B cell (primary cell): ENCODE data around the gene RECQL. TPM values are rescaled to one million over a fixed set of nuclear protein-coding genes. Genes with fewer than 3 reads are reported as not detected.

ENCODE experiments used
- ATAC-seq: fragments of 200-7000 bp; cut with Tn5 transposase; one replicate; pipeline ENCODE4 v1.10.0; 2021; ENCODE audit warnings: low read depth, mild to moderate bottlenecking, moderate number of reproducible peaks, moderate library complexity
- CTCF ChIA-PET: fragments of 350-600 bp; sonication (Branson Sonifier 250); formaldehyde crosslinking; loops from one replicate; lab custom pipeline; 2021; ENCODE audit warnings: antibody characterized with exemption, inconsistent platforms; lab: Charles Lee
- POLR2A ChIA-PET: fragments of 350-600 bp; sonication (Branson Sonifier 250); formaldehyde crosslinking; loops from one replicate; lab custom pipeline; 2021; ENCODE audit warnings: antibody characterized with exemption; lab: Charles Lee
- DNase-seq: peaks from one replicate; pipeline ENCODE4 v3.0.0; 2013
- H2AFZ ChIP-seq: 2 replicates; pipeline ENCODE4 v1.6.1; 2012; ENCODE audit warnings: mild to moderate bottlenecking, low read depth, low read length; ENCODE audit not compliant: insufficient read depth, poor library complexity, severe bottlenecking
- H3K27ac ChIP-seq, 2 donors: 1 replicate in 1 of 2; 2 replicates in 1 of 2; pipeline ENCODE4 v1.5.1; 2012 to 2013; ENCODE audit warnings: low read length in 2 of 2, mild to moderate bottlenecking in 2 of 2, moderate library complexity in 1 of 2
- H3K27me3 ChIP-seq, 4 experiments: fragments of 200-600 bp in 1 of 4; sonication (generic) in 1 of 4; replicated peaks in 1 of 4; 1 replicate in 2 of 4; 2 replicates in 2 of 4; pipeline versions ENCODE4 v1.6.1 to v1.7.0; 2013 to 2016; ENCODE audit warnings: low read length in 3 of 4, mild to moderate bottlenecking in 2 of 4, mixed read lengths in 1 of 4, moderate library complexity in 1 of 4; ENCODE audit not compliant: insufficient read depth in 4 of 4, control insufficient read depth in 3 of 4; ENCODE audit errors: control extremely low read depth in 1 of 4
- H3K36me3 ChIP-seq, 2 experiments: replicated peaks in 1 of 2; 1 replicate in 1 of 2; 2 replicates in 1 of 2; pipeline versions ENCODE4 v1.6.1 to v1.7.1; 2013; ENCODE audit warnings: low read length in 1 of 2; ENCODE audit not compliant: insufficient read depth in 2 of 2, control insufficient read depth in 1 of 2; ENCODE audit errors: control extremely low read depth in 1 of 2, extremely low read depth in 1 of 2
- H3K4me1 ChIP-seq, 2 donors: fragments of 200-600 bp in 1 of 2; sonication (generic) in 1 of 2; 1 replicate in 1 of 2; 2 replicates in 1 of 2; pipeline versions ENCODE4 v1.5.1 to v1.6.1; 2013 to 2017; ENCODE audit warnings: low read length in 2 of 2; ENCODE audit not compliant: control insufficient read depth in 2 of 2, insufficient read depth in 2 of 2
- H3K4me2 ChIP-seq: replicated peaks from 2 replicates; pipeline ENCODE3; 2012; ENCODE audit warnings: mild to moderate bottlenecking, low read depth, low read length; ENCODE audit not compliant: poor library complexity, severe bottlenecking
- H3K4me3 ChIP-seq, 5 experiments: fragments of 200-600 bp in 1 of 5; sonication (generic) in 1 of 5; 1 replicate in 3 of 5; 2 replicates in 2 of 5; pipeline versions ENCODE4 v1.5.1 to v1.7.0; 2011 to 2016; ENCODE audit warnings: low read length in 4 of 5, mild to moderate bottlenecking in 4 of 5, low read depth in 2 of 5, control low read depth in 1 of 5, moderate library complexity in 1 of 5; ENCODE audit not compliant: insufficient read depth in 1 of 5; ENCODE audit errors: control extremely low read depth in 1 of 5, extremely low read depth in 1 of 5
- H3K79me2 ChIP-seq: fragments of 200-600 bp; sonication (generic); one replicate; pipeline ENCODE4 v1.6.0; 2016; ENCODE audit warnings: low read length; ENCODE audit not compliant: control insufficient read depth, insufficient read depth
- H3K9ac ChIP-seq: fragments of 200-600 bp; sonication (generic); 2 replicates; pipeline ENCODE4 v1.6.1; 2017; ENCODE audit warnings: mild to moderate bottlenecking, low read length, moderate library complexity
- H3K9me3 ChIP-seq, 3 donors: one replicate each; pipeline versions ENCODE4 v1.6.1 to v1.7.1; 2013; ENCODE audit warnings: low read length in 2 of 3; ENCODE audit not compliant: control insufficient read depth in 2 of 3, insufficient read depth in 1 of 3; ENCODE audit errors: control extremely low read depth in 1 of 3
- H4K20me1 ChIP-seq: 2 replicates; pipeline ENCODE4 v1.6.0; 2012; ENCODE audit warnings: mild to moderate bottlenecking, low read length; ENCODE audit not compliant: insufficient read depth, control insufficient read depth, poor library complexity, severe bottlenecking
- H3K27ac Mint-ChIP-seq: one replicate; pipeline ENCODE4 v1.8.0; 2021; ENCODE audit warnings: mixed read lengths
- H3K27me3 Mint-ChIP-seq: one replicate; pipeline ENCODE4 v1.8.0; 2021; ENCODE audit warnings: mixed read lengths
- H3K4me1 Mint-ChIP-seq: one replicate; pipeline ENCODE4 v1.8.0; 2021; ENCODE audit warnings: mixed read lengths
- H3K4me3 Mint-ChIP-seq: one replicate; pipeline ENCODE4 v1.8.0; 2021; ENCODE audit warnings: mixed read lengths
- H3K9me3 Mint-ChIP-seq: one replicate; pipeline ENCODE4 v1.8.0; 2022; ENCODE audit warnings: mixed read lengths; ENCODE audit not compliant: insufficient read depth
- CTCF ChIP-seq: fragments of 200-600 bp; IDR thresholded peaks from one replicate; pipeline ENCODE4 v1.8.0; 2022; ENCODE audit warnings: antibody characterized with exemption, mild to moderate bottlenecking
- EZH2 ChIP-seq: IDR thresholded peaks from 2 replicates; pipeline ENCODE4 v1.6.1; 2012; ENCODE audit warnings: borderline replicate concordance, low read depth, mild to moderate bottlenecking, moderate library complexity, low read length; ENCODE audit not compliant: insufficient read depth, poor library complexity, severe bottlenecking
- WGBS: methylation state at CpG from one replicate; pipeline ENCODE4 v1.1.5; 2013; ENCODE audit warnings: missing lambda C conversion rate; ENCODE audit not compliant: insufficient coverage; 5-methylcytosine and 5-hydroxymethylcytosine counted together
- intact Hi-C: fragments of 100-400 bp; cut with micrococcal nuclease; formaldehyde crosslinking; loops from one replicate; pipeline ENCODE4 v1.10.0; 2022
- polyA plus RNA-seq: library from polyadenylated mRNA; depleted of rRNA; stranded (reverse); fragments of >200 nt; gene quantifications from 2 replicates; pipeline ENCODE4 v1.2.3, GENCODE V29; 2012
- total RNA-seq, 2 donors: library from RNA; stranded (reverse); fragments of 120-200 nt in 1 of 2; gene quantifications; 1 replicate in 1 of 2; 2 replicates in 1 of 2; pipeline versions ENCODE4 v1.2.3 to v1.2.4, GENCODE V29; 2013 to 2022

The RECQL gene
- total and polyA plus RNA-seq, 2 donors (not counting 1 experiment from before 2014, with no cell fraction given) = 13.9 to 54.8 TPM

- Histone ChIP-seq H3K36me3 (no peaks in the 10 kb centered on the region), H3K9ac (no peak overlapping the region), H3K27ac (no peak overlapping the region), H3K9me3 (no peaks in the 10 kb centered on the region), H2AFZ (no peak overlapping the region), H4K20me1 (no peaks in the 10 kb centered on the region), H3K79me2 (no peaks in the 10 kb centered on the region), H3K27me3 (peaks cover 0 to 4% (median 0%) of the 10 kb centered on the region in 4 experiments), H3K4me1 (no peaks in the 10 kb centered on the region), H3K4me3 (no peak overlapping the region), H3K4me2 (no peak overlapping the region)
- POLR2A ChIA-PET = no interaction called here
- TF ChIP-seq CTCF (no peak), EZH2 (no peak)
- no peaks in the 10 kb centered on the region for H3K4me1 Mint-ChIP-seq
- intact Hi-C loops = no loop called here
- no peaks in the 10 kb centered on the region for H3K9me3 Mint-ChIP-seq
- H3K4me3 Mint-ChIP-seq = no peak overlapping the region
- no peak for ATAC-seq
- no peak overlapping the region for H3K27ac Mint-ChIP-seq
- H3K27me3 Mint-ChIP-seq = peaks cover 18% of the 10 kb centered on the region
- no peak for DNase-seq
- CTCF ChIA-PET = no interaction called here
Observed at GRCh38 chr12:21539797-21540196, 38.4 kb upstream of the RECQL start.

- H3K27me3 Mint-ChIP-seq = peaks cover 9% of the 10 kb centered on the region
- H3K4me2 ChIP-seq = no peak overlapping the region
Observed at GRCh38 chr12:21538061-21538653, 36.7 kb upstream of the RECQL start.

More at GRCh38 chr12:21538061-21538653, 36.7 kb upstream of the RECQL start:
- no peaks in the 10 kb centered on the region for H3K4me1 ChIP-seq
- CTCF ChIA-PET = no interaction called here
- H3K36me3 ChIP-seq = no peaks in the 10 kb centered on the region
- no peak for ATAC-seq
- no peak for DNase-seq
- H3K79me2 ChIP-seq = no peaks in the 10 kb centered on the region
- POLR2A ChIA-PET = interaction anchor here (0.5 kb wide), 1 partner anchor 47 kb away, joined by 5 read pairs; no protein-coding TSS in a partner anchor
- H4K20me1 ChIP-seq = no peaks in the 10 kb centered on the region
- no peak overlapping the region for H2AFZ ChIP-seq
- no peak overlapping the region for H3K9ac ChIP-seq
- no peak for TF ChIP-seq CTCF
- no peak for TF ChIP-seq EZH2
- no peak overlapping the region for H3K27ac ChIP-seq
- Mint-ChIP-seq H3K27ac (no peak overlapping the region), H3K9me3 (no peaks in the 10 kb centered on the region), H3K4me1 (no peaks in the 10 kb centered on the region), H3K4me3 (no peak overlapping the region)
- intact Hi-C loops = no loop called here
- no peaks in the 10 kb centered on the region for H3K9me3 ChIP-seq
- H3K27me3 ChIP-seq = peaks cover 0 to 4% (median 0%) of the 10 kb centered on the region in 4 experiments
- 90% methylated on average over 3 of the region's 5 CpGs for WGBS
- H3K4me3 ChIP-seq = no peak overlapping the region
